K562 (cell line): ENCODE results near the gene OR52A5. TPM values are rescaled to one million over a fixed set of nuclear protein-coding genes. Genes with fewer than 3 reads are reported as not detected.

Source experiments
- EHMT2 ChIP-seq: fragments of 450-650 bp; IDR thresholded peaks from 2 replicates; pipeline ENCODE4 v1.6.1; 2018; ENCODE audit warnings: antibody characterized with exemption
- FOSL1 ChIP-seq: fragments of 200-800 bp; sonication (Bioruptor generic); conservative IDR thresholded peaks from 2 replicates; pipeline ENCODE4 v1.6.1; 2016; ENCODE audit warnings: missing genetic modification characterization, missing compliant biosample characterization
- FOXJ2 ChIP-seq: fragments of 200-800 bp; sonication (Bioruptor generic); IDR thresholded peaks from 2 replicates; pipeline ENCODE4 v1.6.1; 2016; ENCODE audit warnings: missing genetic modification characterization, missing compliant biosample characterization
- GATA2 ChIP-seq: sonication (generic); formaldehyde crosslinking; IDR thresholded peaks from 2 replicates; pipeline ENCODE4 v1.4.0; 2020; ENCODE audit warnings: mild to moderate bottlenecking, missing genetic modification reagents
- HCFC1 ChIP-seq: IDR thresholded peaks from 2 replicates; pipeline ENCODE4 v1.6.1; 2012; ENCODE audit warnings: low read depth, low read length, improper control_type of control experiment
- NCOA1 ChIP-seq: fragments of 450-650 bp; IDR thresholded peaks from 2 replicates; pipeline ENCODE4 v1.6.1; 2016; ENCODE audit warnings: low read depth
- TFAM ChIP-seq: fragments of 250-450 bp; sonication (Bioruptor Pico); conservative IDR thresholded peaks from 2 replicates; pipeline ENCODE4 v1.5.0; 2021; ENCODE audit warnings: mild to moderate bottlenecking, moderate library complexity
- polyA plus RNA-seq, 8 experiments: library from polyadenylated mRNA; depleted of rRNA in 4 of 8; stranded (reverse) in 5 of 8; unstranded in 3 of 8; fragments of >200 nt; fragmentation: Nextera tagmentation in 2 of 8; fragmentation: Illumina TruSeq in 1 of 8; extraction: Ambion mirVana in 2 of 8; extraction: Trizol in 1 of 8; gene quantifications; 2 replicates each; pipeline versions ENCODE4 v1.2.1 to v1.2.3, GENCODE V29; 2011 to 2014; ENCODE audit warnings: inconsistent platforms in 1 of 8, missing spikeins in 1 of 8
- total RNA-seq, 7 experiments: library from RNA; depleted of rRNA in 6 of 7; stranded (reverse); fragments of >200 nt in 6 of 7; fragmentation: Illumina TruSeq in 2 of 7; extraction: Trizol in 2 of 7; gene quantifications; 2 replicates each; pipeline versions ENCODE4 v1.2.1 to v1.2.3, GENCODE V29; 2011 to 2021; ENCODE audit warnings: low replicate concordance in 1 of 7
- TF ChIP-seq, protein P1 (sequence below), 2 experiments: fragments of 450-650 bp; IDR thresholded peaks; 2 replicates each; pipeline ENCODE4 v1.6.1; 2018; ENCODE audit warnings: mild to moderate bottlenecking in 2 of 2, low read depth in 1 of 2; ENCODE audit not compliant: partially characterized antibody in 2 of 2
- TF ChIP-seq, protein P2 (sequence below): fragments of 250-450 bp; sonication (Bioruptor Pico); IDR thresholded peaks from 2 replicates; pipeline ENCODE4 v1.4.0; 2020
- TF ChIP-seq, protein P3 (sequence below): fragments of 450-650 bp; IDR thresholded peaks from 2 replicates; pipeline ENCODE4 v1.6.1; 2016; ENCODE audit warnings: mild to moderate bottlenecking, moderate library complexity

OR52A5 gene
- total and polyA plus RNA-seq, 9 of the 15 experiments (the other 6 are each of a cell fraction or from before 2014, with no cell fraction given), result 0.04 to 1.1 (median 0.94) TPM; not detected in 6

DNA sequence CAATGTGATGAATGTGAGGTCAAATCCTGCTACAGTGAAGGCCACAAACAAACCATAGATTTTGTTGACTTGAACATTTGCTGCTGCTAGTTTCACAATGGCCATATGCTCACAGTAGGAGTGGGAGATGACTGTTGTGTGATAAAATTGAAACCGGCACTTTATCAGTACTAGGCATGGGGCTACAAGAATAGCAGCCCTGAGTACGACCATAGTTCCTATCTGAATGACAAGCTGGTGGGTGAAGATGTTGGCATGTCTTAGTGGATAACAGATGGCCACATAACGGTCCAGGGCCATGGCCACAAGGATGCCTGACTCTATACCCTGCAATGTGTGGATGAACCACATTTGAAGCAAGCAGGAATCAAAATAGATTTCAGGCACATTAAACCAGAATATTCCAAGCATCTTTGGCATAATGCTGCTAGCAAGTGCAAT, 13.6 kb upstream of the OR52A5 start (continued):
- TF ChIP-seq NCOA1 (peak; percentile 84; the same call in 1 of the 2 replicates), FOSL1 (tag) (peak; percentile 56), EHMT2 (no peak), HCFC1 (no peak), TFAM (CRISPR knock-in tag) (no peak), GATA2 (CRISPR knock-in tag) (peak; percentile 84), FOXJ2 (no peak)
- TF ChIP-seq, protein P1, sequence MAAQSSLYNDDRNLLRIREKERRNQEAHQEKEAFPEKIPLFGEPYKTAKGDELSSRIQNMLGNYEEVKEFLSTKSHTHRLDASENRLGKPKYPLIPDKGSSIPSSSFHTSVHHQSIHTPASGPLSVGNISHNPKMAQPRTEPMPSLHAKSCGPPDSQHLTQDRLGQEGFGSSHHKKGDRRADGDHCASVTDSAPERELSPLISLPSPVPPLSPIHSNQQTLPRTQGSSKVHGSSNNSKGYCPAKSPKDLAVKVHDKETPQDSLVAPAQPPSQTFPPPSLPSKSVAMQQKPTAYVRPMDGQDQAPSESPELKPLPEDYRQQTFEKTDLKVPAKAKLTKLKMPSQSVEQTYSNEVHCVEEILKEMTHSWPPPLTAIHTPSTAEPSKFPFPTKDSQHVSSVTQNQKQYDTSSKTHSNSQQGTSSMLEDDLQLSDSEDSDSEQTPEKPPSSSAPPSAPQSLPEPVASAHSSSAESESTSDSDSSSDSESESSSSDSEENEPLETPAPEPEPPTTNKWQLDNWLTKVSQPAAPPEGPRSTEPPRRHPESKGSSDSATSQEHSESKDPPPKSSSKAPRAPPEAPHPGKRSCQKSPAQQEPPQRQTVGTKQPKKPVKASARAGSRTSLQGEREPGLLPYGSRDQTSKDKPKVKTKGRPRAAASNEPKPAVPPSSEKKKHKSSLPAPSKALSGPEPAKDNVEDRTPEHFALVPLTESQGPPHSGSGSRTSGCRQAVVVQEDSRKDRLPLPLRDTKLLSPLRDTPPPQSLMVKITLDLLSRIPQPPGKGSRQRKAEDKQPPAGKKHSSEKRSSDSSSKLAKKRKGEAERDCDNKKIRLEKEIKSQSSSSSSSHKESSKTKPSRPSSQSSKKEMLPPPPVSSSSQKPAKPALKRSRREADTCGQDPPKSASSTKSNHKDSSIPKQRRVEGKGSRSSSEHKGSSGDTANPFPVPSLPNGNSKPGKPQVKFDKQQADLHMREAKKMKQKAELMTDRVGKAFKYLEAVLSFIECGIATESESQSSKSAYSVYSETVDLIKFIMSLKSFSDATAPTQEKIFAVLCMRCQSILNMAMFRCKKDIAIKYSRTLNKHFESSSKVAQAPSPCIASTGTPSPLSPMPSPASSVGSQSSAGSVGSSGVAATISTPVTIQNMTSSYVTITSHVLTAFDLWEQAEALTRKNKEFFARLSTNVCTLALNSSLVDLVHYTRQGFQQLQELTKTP (IDR thresholded peaks at IDR 0.05; ENCODE audit: low read depth in 1 of 2, partially characterized antibody in 2 of 2), result peak in 1 of 2 experiments; percentile 74
- TF ChIP-seq, protein P2, sequence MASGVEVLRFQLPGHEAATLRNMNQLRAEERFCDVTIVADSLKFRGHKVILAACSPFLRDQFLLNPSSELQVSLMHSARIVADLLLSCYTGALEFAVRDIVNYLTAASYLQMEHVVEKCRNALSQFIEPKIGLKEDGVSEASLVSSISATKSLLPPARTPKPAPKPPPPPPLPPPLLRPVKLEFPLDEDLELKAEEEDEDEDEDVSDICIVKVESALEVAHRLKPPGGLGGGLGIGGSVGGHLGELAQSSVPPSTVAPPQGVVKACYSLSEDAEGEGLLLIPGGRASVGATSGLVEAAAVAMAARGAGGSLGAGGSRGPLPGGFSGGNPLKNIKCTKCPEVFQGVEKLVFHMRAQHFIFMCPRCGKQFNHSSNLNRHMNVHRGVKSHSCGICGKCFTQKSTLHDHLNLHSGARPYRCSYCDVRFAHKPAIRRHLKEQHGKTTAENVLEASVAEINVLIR, result no peak
- TF ChIP-seq, protein P3, sequence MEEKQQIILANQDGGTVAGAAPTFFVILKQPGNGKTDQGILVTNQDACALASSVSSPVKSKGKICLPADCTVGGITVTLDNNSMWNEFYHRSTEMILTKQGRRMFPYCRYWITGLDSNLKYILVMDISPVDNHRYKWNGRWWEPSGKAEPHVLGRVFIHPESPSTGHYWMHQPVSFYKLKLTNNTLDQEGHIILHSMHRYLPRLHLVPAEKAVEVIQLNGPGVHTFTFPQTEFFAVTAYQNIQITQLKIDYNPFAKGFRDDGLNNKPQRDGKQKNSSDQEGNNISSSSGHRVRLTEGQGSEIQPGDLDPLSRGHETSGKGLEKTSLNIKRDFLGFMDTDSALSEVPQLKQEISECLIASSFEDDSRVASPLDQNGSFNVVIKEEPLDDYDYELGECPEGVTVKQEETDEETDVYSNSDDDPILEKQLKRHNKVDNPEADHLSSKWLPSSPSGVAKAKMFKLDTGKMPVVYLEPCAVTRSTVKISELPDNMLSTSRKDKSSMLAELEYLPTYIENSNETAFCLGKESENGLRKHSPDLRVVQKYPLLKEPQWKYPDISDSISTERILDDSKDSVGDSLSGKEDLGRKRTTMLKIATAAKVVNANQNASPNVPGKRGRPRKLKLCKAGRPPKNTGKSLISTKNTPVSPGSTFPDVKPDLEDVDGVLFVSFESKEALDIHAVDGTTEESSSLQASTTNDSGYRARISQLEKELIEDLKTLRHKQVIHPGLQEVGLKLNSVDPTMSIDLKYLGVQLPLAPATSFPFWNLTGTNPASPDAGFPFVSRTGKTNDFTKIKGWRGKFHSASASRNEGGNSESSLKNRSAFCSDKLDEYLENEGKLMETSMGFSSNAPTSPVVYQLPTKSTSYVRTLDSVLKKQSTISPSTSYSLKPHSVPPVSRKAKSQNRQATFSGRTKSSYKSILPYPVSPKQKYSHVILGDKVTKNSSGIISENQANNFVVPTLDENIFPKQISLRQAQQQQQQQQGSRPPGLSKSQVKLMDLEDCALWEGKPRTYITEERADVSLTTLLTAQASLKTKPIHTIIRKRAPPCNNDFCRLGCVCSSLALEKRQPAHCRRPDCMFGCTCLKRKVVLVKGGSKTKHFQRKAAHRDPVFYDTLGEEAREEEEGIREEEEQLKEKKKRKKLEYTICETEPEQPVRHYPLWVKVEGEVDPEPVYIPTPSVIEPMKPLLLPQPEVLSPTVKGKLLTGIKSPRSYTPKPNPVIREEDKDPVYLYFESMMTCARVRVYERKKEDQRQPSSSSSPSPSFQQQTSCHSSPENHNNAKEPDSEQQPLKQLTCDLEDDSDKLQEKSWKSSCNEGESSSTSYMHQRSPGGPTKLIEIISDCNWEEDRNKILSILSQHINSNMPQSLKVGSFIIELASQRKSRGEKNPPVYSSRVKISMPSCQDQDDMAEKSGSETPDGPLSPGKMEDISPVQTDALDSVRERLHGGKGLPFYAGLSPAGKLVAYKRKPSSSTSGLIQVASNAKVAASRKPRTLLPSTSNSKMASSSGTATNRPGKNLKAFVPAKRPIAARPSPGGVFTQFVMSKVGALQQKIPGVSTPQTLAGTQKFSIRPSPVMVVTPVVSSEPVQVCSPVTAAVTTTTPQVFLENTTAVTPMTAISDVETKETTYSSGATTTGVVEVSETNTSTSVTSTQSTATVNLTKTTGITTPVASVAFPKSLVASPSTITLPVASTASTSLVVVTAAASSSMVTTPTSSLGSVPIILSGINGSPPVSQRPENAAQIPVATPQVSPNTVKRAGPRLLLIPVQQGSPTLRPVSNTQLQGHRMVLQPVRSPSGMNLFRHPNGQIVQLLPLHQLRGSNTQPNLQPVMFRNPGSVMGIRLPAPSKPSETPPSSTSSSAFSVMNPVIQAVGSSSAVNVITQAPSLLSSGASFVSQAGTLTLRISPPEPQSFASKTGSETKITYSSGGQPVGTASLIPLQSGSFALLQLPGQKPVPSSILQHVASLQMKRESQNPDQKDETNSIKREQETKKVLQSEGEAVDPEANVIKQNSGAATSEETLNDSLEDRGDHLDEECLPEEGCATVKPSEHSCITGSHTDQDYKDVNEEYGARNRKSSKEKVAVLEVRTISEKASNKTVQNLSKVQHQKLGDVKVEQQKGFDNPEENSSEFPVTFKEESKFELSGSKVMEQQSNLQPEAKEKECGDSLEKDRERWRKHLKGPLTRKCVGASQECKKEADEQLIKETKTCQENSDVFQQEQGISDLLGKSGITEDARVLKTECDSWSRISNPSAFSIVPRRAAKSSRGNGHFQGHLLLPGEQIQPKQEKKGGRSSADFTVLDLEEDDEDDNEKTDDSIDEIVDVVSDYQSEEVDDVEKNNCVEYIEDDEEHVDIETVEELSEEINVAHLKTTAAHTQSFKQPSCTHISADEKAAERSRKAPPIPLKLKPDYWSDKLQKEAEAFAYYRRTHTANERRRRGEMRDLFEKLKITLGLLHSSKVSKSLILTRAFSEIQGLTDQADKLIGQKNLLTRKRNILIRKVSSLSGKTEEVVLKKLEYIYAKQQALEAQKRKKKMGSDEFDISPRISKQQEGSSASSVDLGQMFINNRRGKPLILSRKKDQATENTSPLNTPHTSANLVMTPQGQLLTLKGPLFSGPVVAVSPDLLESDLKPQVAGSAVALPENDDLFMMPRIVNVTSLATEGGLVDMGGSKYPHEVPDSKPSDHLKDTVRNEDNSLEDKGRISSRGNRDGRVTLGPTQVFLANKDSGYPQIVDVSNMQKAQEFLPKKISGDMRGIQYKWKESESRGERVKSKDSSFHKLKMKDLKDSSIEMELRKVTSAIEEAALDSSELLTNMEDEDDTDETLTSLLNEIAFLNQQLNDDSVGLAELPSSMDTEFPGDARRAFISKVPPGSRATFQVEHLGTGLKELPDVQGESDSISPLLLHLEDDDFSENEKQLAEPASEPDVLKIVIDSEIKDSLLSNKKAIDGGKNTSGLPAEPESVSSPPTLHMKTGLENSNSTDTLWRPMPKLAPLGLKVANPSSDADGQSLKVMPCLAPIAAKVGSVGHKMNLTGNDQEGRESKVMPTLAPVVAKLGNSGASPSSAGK, result peak; percentile 75
